GM12878 (cell line): ENCODE results near the gene KCNA2. TPM values are rescaled to one million over a fixed set of nuclear protein-coding genes. Genes with fewer than 3 reads are reported as not detected.
A peak's percentile ranks its signal among the peaks of the same experiment; 100 is the strongest.

ENCODE experiments used
- ATAC-seq: fragments of 200-7000 bp; cut with Tn5 transposase; 3 replicates; pipeline ENCODE4 v1.9.1; 2020; ENCODE audit warnings: mild to moderate bottlenecking, moderate library complexity
- BruUV-seq: library from RNA; stranded (reverse); fragments of 400-500 nt; replicated peaks from 2 replicates; lab custom pipeline; 2021; lab: Mats Ljungman, UMichigan
- CTCF ChIA-PET: fragments of 300-600 bp; sonication (Branson Sonifier 250); formaldehyde crosslinking; extraction: SDS; loops from one replicate; lab custom pipeline; 2021; ENCODE audit warnings: inconsistent platforms; lab: Yijun Ruan, JAX
- POLR2A ChIA-PET: fragments of 350-600 bp; formaldehyde crosslinking; extraction: SDS; loops from one replicate; lab custom pipeline; 2021; ENCODE audit warnings: inconsistent platforms; lab: Charles Lee
- RAD21 ChIA-PET: fragments of 300-600 bp; sonication (Branson Sonifier 250); formaldehyde crosslinking; loops from one replicate; lab custom pipeline; 2023; ENCODE audit warnings: antibody characterized with exemption; ENCODE audit not compliant: unreplicated experiment; lab: Charles Lee
- SMC1A ChIA-PET: fragments of 300-600 bp; sonication (Branson Sonifier 250); formaldehyde crosslinking; loops from one replicate; lab custom pipeline; 2023; ENCODE audit not compliant: unreplicated experiment, uncharacterized antibody; lab: Charles Lee
- DNase-seq: peaks from one replicate; pipeline ENCODE4 v3.0.0-alpha.2; 2011; ENCODE audit warnings: low read depth, low spot score
- FAIRE-seq: peaks from 3 replicates; lab custom pipeline; 2011; peaks lifted over from hg19 to GRCh38; lab: Jason Lieb, UNC
- H2AFZ ChIP-seq: 2 replicates; pipeline ENCODE4 v1.6.0; 2011; ENCODE audit warnings: low read depth, low read length, control low read depth; ENCODE audit not compliant: control insufficient read depth
- H3K27ac ChIP-seq: 2 replicates; pipeline ENCODE4 v1.5.1; 2011; ENCODE audit warnings: control low read depth; ENCODE audit not compliant: control insufficient read depth, insufficient read depth
- H3K27me3 ChIP-seq, 2 experiments: replicated peaks in 1 of 2; 2 replicates each; pipeline versions ENCODE4 v1.6.0 to v1.6.1; 2011; ENCODE audit warnings: low read length in 1 of 2; ENCODE audit not compliant: control insufficient read depth in 2 of 2, insufficient read depth in 2 of 2
- H3K36me3 ChIP-seq, 2 experiments: 2 replicates each; pipeline ENCODE4 v1.5.1; 2011; ENCODE audit warnings: low read length in 1 of 2; ENCODE audit not compliant: control insufficient read depth in 2 of 2, insufficient read depth in 2 of 2
- H3K4me1 ChIP-seq: 2 replicates; pipeline ENCODE4 v1.6.1; 2011; ENCODE audit warnings: mild to moderate bottlenecking, low read length, moderate library complexity, mixed read lengths; ENCODE audit not compliant: control insufficient read depth, insufficient read depth
- H3K4me2 ChIP-seq: 2 replicates; pipeline ENCODE4 v1.6.0; 2011; ENCODE audit warnings: control low read depth; ENCODE audit not compliant: control insufficient read depth, insufficient read depth
- H3K4me3 ChIP-seq: fragments of 200-600 bp; sonication (generic); 2 replicates; pipeline ENCODE4 v1.5.1; 2016
- H3K79me2 ChIP-seq: 2 replicates; pipeline ENCODE4 v1.6.0; 2011; ENCODE audit warnings: low read length; ENCODE audit not compliant: control insufficient read depth, insufficient read depth
- H3K9ac ChIP-seq: 2 replicates; pipeline ENCODE4 v1.8.0; 2011; ENCODE audit warnings: low read length, control low read depth, mixed read lengths; ENCODE audit not compliant: control insufficient read depth, insufficient read depth
- H3K9me3 ChIP-seq: replicated peaks from 3 replicates; pipeline ENCODE4 v1.5.1; 2011; ENCODE audit warnings: mild to moderate bottlenecking, low read length; ENCODE audit not compliant: control insufficient read depth, insufficient read depth
- H4K20me1 ChIP-seq: 2 replicates; pipeline ENCODE4 v1.6.0; 2011; ENCODE audit not compliant: control insufficient read depth, insufficient read depth
- ATF2 ChIP-seq: IDR thresholded peaks from 2 replicates; pipeline ENCODE4 v1.6.1; 2012; ENCODE audit warnings: low read length, inconsistent platforms
- ATF7 ChIP-seq: fragments of 450-650 bp; IDR thresholded peaks from 2 replicates; pipeline ENCODE4 v1.6.1; 2016; ENCODE audit warnings: low read depth, mild to moderate bottlenecking
- CBFB ChIP-seq: IDR thresholded peaks from 2 replicates; pipeline ENCODE4 v1.6.1; 2016; ENCODE audit warnings: antibody characterized with exemption, low read depth
- CBX5 ChIP-seq: sonication (generic); IDR thresholded peaks from 2 replicates; pipeline ENCODE4 v1.6.1; 2016; ENCODE audit warnings: low read depth, moderate library complexity, mild to moderate bottlenecking, inconsistent platforms
- IKZF1 ChIP-seq: fragments of 450-650 bp; conservative IDR thresholded peaks from 2 replicates; pipeline ENCODE4 v1.6.1; 2017; ENCODE audit warnings: antibody characterized with exemption, mild to moderate bottlenecking
- MEF2B ChIP-seq: fragments of 450-650 bp; IDR thresholded peaks from 2 replicates; pipeline ENCODE4 v1.6.1; 2018; ENCODE audit warnings: mild to moderate bottlenecking, moderate library complexity; ENCODE audit not compliant: partially characterized antibody, poor library complexity, severe bottlenecking
- PAX5 ChIP-seq: IDR thresholded peaks from 2 replicates; pipeline ENCODE4 v1.6.1; 2011; ENCODE audit warnings: low read depth, low read length, borderline replicate concordance
- PKNOX1 ChIP-seq: fragments of 450-650 bp; IDR thresholded peaks from 2 replicates; pipeline ENCODE4 v1.6.1; 2016; ENCODE audit warnings: mild to moderate bottlenecking
- SKIL ChIP-seq: fragments of 450-650 bp; IDR thresholded peaks from 2 replicates; pipeline ENCODE4 v1.6.1; 2017; ENCODE audit warnings: mild to moderate bottlenecking, low read depth, inconsistent platforms; ENCODE audit not compliant: poor library complexity, severe bottlenecking
- ZBTB4 ChIP-seq: fragments of 450-650 bp; formaldehyde crosslinking; IDR thresholded peaks from 2 replicates; pipeline ENCODE4 v1.4.0; 2022; ENCODE audit warnings: mild to moderate bottlenecking, moderate library complexity
- ZSCAN29 ChIP-seq: fragments of 450-650 bp; IDR thresholded peaks from 2 replicates; pipeline ENCODE4 v1.6.1; 2017; ENCODE audit warnings: mild to moderate bottlenecking, moderate library complexity
- ZZZ3 ChIP-seq: IDR thresholded peaks from 2 replicates; pipeline ENCODE4 v1.6.1; 2011; ENCODE audit warnings: low read depth; ENCODE audit not compliant: control insufficient read depth, insufficient read length
- WGBS: methylation state at CpG from one replicate; pipeline ENCODE4 v1.1.6; 2016; ENCODE audit warnings: low lambda C conversion rate; ENCODE audit not compliant: insufficient replicate concordance, insufficient coverage; ENCODE audit errors: missing lambda C conversion rate; 5-methylcytosine and 5-hydroxymethylcytosine counted together
- in situ Hi-C: fragments of 300-500 bp; cut with MboI; formaldehyde crosslinking; loops from 9 replicates; pipeline ENCODE4 v1.14.3; 2018; ENCODE audit warnings: mixed read lengths
- intact Hi-C: fragments of 100-400 bp; cut with micrococcal nuclease; formaldehyde crosslinking; loops from one replicate; pipeline ENCODE4 v1.14.2; 2022; ENCODE audit not compliant: unreplicated experiment
- polyA plus RNA-seq, 11 experiments: library from polyadenylated mRNA; depleted of rRNA in 4 of 11; unstranded in 6 of 11; stranded (reverse) in 5 of 11; fragments of >200 nt; fragmentation: Nextera tagmentation in 4 of 11; fragmentation: Illumina TruSeq in 1 of 11; extraction: Ambion mirVana in 4 of 11; extraction: Trizol in 1 of 11; gene quantifications; 1 replicate in 1 of 11; 2 replicates in 10 of 11; pipeline versions ENCODE4 v1.2.1 to v1.2.3, GENCODE V29; 2011 to 2016; ENCODE audit warnings: inconsistent platforms in 2 of 11, missing spikeins in 2 of 11, low read depth in 1 of 11
- total RNA-seq, 4 experiments: library from RNA; depleted of rRNA in 3 of 4; stranded (reverse); fragments of >200 nt in 3 of 4; fragmentation: Illumina TruSeq in 1 of 4; extraction: Trizol in 1 of 4; gene quantifications; 2 replicates each; pipeline versions ENCODE4 v1.2.1 to v1.2.3, GENCODE V29; 2013 to 2021

Gene KCNA2
- total and polyA plus RNA-seq, 10 of the 15 experiments (the other 5 are each of a cell fraction or from before 2014, with no cell fraction given) = 0.02 to 0.56 (median 0.10) TPM; not detected in 2

GRCh38 chr1:110620250-110620615 is 14.1 kb upstream of the KCNA2 start (continued):
- no peak for TF ChIP-seq PKNOX1

GRCh38 chr1:110619412-110620249 is 13.5 kb upstream of the KCNA2 start:
- H3K79me2 ChIP-seq = no peaks in the 10 kb centered on the region
- FAIRE-seq = peak; percentile 90
- under 1% methylated on average over 27 of the region's 27 CpGs for WGBS
- H4K20me1 ChIP-seq = no peaks in the 10 kb centered on the region
- in situ Hi-C loops = loop anchor here (5.0 kb wide), 1 partner anchor 163 kb away; no protein-coding TSS in a partner anchor
- RAD21 ChIA-PET = interaction anchor here (0.7 to 3.1 kb wide), 16 partner anchors 11 to 411 kb away, joined by 3 to 113 read pairs (median 4); no protein-coding TSS in a partner anchor
- no peaks in the 10 kb centered on the region for H3K9me3 ChIP-seq
- peak; percentile 69 for DNase-seq
- peak; percentile 95 for ATAC-seq
- peak overlapping the region; percentile 73 for H2AFZ ChIP-seq
- H3K27ac ChIP-seq = peak overlapping the region; percentile 57
- H3K4me3 ChIP-seq = peak overlapping the region; percentile 64
- peaks cover 16% of the 10 kb centered on the region for H3K4me1 ChIP-seq
- POLR2A ChIA-PET = interaction anchor here (0.6 to 1.8 kb wide), 4 partner anchors 140 to 563 kb away, joined by 3 to 5 read pairs (median 4); no protein-coding TSS in a partner anchor
- H3K4me2 ChIP-seq = peak overlapping the region; percentile 75
- CTCF ChIA-PET = interaction anchor here (0.6 to 5.9 kb wide), 43 partner anchors 10 to 714 kb away, joined by 3 to 180 read pairs (median 4); no protein-coding TSS in a partner anchor
- intact Hi-C loops = loop anchor here (1.0 to 10.0 kb wide), 4 partner anchors 12 to 375 kb away; no protein-coding TSS in a partner anchor
- peak overlapping the region; percentile 57 for H3K9ac ChIP-seq
- H3K27me3 ChIP-seq = peaks cover 0 to 2% of the 10 kb centered on the region in 2 experiments; a peak in 1 of 4 replicates
- SMC1A ChIA-PET = interaction anchor here (0.6 to 5.8 kb wide), 22 partner anchors 10 to 626 kb away, joined by 3 to 119 read pairs (median 4); no protein-coding TSS in a partner anchor
- no peaks in the 10 kb centered on the region for H3K36me3 ChIP-seq
- BruUV-seq = no TSS peak
- TF ChIP-seq IKZF1 (peak; percentile 79), PAX5 (no peak; the same call in 1 of the 2 replicates), ATF2 (no peak), CBX5 (0 out of 2 replicates have a peak, but pooled peaks have one; percentile 23), MEF2B (peak; percentile 78), SKIL (peak; percentile 46), CBFB (peak; percentile 32; the same call in 1 of the 2 replicates), ZBTB4 (no peak), ZZZ3 (peak; percentile 98), ZSCAN29 (no peak), ATF7 (peak; percentile 72)
